ENCODE measurements around the gene ACVR2B.

The ACVR2B gene

GRCh38 chr3:38446085-38446686 is 7.5 kb upstream of the ACVR2B start:
- TF ChIP-seq CTCF (IDR thresholded peaks at IDR 0.05; ENCODE audit: low read depth, low read length), result no peak
- DNase-seq (ENCODE audit: extremely low read depth, low read depth), result no peak

GRCh38 chr3:38446812-38447211 is 6.9 kb upstream of the ACVR2B start:
- TF ChIP-seq CTCF (IDR thresholded peaks at IDR 0.05; ENCODE audit: low read depth, low read length), result no peak
- no peak for DNase-seq (ENCODE audit: extremely low read depth, low read depth)

GRCh38 chr3:38450853-38451252 is 2.8 kb upstream of the ACVR2B start:
- no peak for DNase-seq (ENCODE audit: extremely low read depth, low read depth)
- no peak for TF ChIP-seq CTCF (IDR thresholded peaks at IDR 0.05; ENCODE audit: low read depth, low read length)

- DNase-seq (ENCODE audit: extremely low read depth, low read depth), result no peak
- no peak for TF ChIP-seq CTCF (IDR thresholded peaks at IDR 0.05; ENCODE audit: low read depth, low read length)
Observed at GRCh38 chr3:38453913-38454177, 155 bp downstream of the ACVR2B start.

GRCh38 chr3:38454178-38454883 is 641 bp downstream of the ACVR2B start:
- TF ChIP-seq CTCF (IDR thresholded peaks at IDR 0.05; ENCODE audit: low read depth, low read length), result no peak
- DNase-seq (ENCODE audit: extremely low read depth, low read depth), result no peak

GRCh38 chr3:38454884-38455638 is 1.4 kb downstream of the ACVR2B start:
- no peak for DNase-seq (ENCODE audit: extremely low read depth, low read depth)
- TF ChIP-seq CTCF (IDR thresholded peaks at IDR 0.05; ENCODE audit: low read depth, low read length), result no peak

Measured in AG09319 (cell line).